ENCODE data around the gene RAB26.
"Not testable (repeated sequence)": the region's sequence is repeated elsewhere in the genome, so short reads cannot be mapped to it uniquely, and the experiment has no call there.

DNA sequence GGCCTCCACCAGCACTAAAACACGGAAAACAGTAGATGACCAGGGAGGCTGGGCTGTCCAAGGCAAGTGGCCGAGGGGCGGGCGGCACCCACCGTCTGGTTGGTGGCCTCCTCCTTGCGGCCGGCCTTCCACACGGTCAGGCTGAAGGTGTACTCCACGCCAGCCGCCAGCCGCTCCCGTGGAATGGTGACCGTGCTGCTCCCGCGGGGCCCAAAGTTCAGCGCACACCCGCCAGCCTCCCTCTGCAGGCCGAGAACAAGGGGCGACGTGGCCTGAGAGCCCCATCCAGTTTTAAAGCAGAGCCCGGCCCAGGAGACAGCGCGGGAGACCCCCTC lies 40.7 kb upstream of the RAB26 start:
- TF ChIP-seq POLR2AphosphoS5 (IDR thresholded peaks at IDR 0.05; ENCODE audit: borderline replicate concordance, low read depth, low read length); EZH2 (IDR thresholded peaks at IDR 0.05): not testable (repeated sequence)
